Activated CD8-positive, alpha-beta memory T cell treated with anti-CD3 and anti-CD28 coated beads, Interleukin-2, amount 50 U/mL, for 1 hour (primary cell): Measurements from ENCODE around the gene SRRM3.
A peak's percentile ranks its signal among the peaks of the same experiment; 100 is the strongest.
"Not testable (repeated sequence)": the region's sequence is repeated elsewhere in the genome, so short reads cannot be mapped to it uniquely, and the experiment has no call there.

Experiments used
- DNase-seq: peaks from one replicate; pipeline ENCODE4 v3.0.0-alpha.2; 2020; ENCODE audit errors: extremely low read depth

Gene SRRM3

DNA sequence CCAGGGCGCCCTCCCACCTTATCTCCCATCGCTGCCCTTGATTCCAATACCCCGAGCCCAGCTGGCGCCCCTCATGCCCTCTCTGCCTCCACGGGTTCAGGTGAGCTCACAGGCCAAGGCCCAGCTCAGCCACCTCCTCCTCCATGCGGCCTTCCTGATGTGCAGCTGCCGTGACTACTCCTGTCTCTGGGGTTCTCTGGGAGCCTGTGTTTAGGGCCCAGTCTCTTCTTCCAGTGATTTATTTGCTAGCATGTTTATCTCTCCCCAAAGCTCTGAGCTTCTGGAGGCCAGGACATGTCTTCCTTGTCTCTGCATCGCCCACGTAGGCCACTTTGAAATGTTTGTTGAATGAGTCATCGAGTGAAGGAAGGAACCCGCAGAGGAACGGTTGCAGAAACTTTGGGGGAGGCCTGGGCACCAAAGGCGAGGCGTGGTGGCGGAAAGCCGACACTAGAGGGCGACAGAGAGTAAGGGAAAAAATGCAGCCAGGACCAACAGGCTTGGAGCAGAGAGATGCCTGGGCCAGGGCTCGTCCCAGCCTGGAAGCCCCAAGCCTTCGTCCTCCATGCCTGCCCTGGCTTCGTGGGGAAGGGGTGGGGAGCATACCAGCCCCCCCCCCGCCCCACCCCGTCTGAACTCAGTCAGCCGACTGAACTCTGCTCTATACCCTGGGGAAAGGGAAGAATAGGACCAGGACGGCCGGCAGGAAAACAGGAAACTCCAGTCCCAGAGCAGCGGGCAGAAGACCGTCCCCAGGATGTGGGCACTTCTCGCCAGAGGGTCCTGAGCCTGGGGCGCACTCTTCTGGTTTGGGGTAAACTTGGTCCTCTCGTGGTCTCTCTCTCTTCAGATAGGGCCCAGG is 89.9 kb downstream of the SRRM3 start:
- peak; percentile 61 for DNase-seq

DNA sequence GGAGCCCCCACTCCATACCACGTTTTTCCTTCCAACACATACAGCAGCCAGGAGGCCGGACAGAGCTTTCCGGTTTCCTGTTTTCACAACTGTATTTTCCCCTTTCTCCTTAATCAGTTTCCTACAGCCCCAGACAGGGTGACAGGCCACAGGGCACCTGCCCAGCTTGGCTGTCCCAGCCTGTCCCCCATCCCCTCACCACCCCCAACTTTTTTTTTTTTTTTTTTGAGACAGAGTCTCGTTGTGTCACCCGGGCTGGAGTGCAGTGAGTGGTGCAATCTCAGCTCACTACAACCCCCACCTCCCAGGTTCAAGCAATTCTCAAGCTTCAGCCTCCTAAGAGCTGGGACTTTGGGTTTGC is 90.5 kb downstream of the SRRM3 start:
- DNase-seq, result no peak

DNA sequence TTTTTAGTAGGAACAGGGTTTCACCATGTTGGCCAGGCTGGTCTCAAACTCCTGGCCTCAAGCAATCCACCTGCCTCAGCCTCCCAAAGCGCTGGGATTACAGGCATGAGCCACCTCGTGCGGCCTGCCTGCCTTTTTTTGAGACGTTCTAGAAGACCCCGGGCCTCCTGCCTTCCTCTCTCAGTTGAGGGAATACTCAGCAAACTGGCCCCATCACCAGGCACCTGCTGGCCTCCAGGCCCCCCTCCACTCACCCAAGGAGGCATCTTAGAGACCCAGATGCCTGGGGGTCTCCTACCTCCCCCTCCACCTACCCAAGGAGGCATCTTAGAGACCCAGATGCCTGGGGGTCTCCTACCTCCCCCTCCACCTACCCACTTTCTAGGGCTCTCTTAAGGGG is 91.2 kb downstream of the SRRM3 start:
- not testable (repeated sequence) for DNase-seq

DNA sequence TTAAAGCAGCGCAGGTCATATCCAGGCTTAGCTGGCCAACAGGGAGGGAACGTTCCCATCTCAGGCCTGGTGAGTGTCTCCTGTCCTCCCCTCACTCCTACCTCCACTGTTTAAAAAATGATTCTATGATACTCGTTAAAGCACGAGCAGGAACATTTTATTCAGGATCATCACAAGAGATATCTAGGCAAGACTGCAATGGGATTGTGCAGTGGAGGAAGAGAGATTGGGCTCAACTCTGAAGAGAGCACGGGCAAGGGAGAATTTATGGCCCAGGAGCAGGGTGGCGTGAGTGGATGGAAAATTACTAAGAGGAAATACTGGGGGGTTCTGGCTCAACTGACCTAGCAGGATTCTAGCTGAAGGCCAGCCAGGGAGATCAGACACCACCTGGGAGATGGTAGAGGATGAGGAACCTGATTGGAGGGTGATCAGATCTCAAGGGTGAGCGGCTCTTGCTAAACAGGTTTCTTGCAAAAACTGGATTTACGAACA is 91.8 kb downstream of the SRRM3 start:
- no peak for DNase-seq

DNA sequence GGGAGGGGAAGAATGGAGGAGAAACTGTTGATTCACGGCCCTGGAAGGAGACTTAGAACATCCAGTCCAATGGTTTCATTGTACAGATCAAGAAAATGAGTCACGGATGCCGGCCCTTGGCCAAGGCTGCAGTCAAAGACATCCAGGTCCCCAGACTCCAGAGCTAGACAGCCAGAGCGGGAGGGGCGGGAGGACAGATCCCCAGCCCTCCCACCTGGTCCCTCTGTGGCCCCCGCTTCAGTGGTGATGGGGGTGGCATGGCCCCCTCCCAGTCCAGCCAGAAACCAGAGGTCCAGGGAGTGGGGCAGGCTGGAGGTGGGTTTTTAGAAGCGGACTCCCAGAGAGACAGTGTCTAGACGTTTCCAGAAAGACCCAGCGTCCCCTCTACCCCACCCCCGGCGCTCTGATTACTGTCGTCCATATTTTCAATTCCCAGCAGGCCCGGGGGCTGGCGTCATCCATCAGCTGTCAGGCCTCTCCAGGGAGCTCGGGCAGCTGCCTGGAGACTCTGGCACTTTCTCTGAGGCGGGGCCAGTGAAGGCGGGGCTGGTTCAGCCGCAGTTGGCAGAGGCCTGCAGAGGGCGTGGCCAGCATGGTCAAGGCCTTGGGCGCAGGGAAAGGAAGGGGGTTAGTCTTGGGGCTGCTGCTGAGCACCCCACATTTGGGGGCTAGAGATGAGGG is 92.8 kb downstream of the SRRM3 start:
- no peak for DNase-seq

DNA sequence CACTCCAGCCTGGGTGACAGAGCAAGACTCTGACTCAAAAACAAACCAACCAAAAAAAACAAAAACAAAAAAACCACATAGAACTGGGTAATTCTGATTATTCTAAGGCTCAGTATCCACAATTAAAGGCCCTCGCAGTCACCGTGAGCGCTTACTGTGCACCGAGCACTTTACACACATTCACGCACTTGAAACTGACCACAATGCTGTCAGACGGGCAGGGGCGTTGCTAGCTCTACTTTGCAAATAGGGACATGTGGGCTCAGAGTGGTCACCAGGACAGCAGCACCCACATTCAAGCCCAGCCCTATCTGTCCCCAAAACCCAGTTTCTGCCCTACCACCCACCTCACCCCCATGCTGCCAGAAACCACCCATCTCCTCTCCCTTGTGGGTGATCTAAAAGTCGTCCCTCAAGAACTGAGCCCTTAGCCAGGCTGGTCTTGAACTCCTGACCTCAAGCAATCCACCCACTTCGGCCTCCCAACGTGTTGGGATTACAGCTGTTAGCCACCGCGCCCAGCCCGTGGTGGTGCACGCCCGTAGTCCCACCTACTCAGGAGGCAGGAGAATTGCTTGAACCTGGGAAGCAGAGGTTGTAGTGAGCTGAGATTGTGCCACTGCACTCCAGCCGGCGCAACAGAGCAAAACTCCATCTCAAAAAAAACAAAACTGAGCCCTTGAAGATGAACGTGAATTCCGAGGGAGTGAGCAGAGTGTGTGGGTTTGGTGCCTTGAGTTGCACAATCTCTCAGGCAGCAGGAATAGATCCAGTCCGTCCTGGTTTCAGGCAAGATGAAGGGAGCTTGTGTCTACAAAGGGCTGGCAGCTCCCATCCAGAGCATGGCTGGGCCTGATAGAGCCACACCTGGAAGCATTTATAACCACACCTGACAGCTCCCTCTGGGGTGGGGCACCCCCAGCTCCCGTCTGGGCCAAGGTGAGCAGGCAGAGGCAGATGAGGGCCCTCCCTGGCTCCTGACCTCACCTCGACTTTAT is 95.3 kb downstream of the SRRM3 start:
- DNase-seq, result no peak

DNA sequence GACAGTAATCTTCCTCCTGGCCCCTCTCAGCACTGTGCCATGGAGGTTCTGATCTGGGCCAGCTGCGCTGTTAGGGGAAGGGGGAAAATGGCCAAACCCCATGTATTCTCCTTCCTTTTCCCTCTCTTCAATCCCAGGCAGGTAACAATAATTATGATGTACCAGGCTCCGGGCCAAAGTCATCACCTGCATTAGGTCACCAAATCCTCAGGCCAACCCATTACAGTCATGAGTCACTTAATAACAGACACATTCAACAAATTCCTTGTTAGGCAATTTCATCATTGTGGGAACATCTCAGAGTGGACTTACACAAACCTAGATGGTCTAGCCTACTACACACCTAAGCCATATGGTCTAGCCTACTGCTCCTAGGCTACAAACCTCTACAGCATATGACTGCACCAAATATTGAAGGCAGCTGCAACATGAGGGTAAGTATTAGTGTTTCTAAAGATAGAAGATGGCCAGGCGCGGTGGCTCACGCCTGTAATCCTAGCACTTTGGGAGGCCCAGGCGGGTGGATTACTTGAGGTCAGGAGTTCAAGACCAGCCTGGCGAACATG is 98.6 kb downstream of the SRRM3 start:
- DNase-seq, result no peak

DNA sequence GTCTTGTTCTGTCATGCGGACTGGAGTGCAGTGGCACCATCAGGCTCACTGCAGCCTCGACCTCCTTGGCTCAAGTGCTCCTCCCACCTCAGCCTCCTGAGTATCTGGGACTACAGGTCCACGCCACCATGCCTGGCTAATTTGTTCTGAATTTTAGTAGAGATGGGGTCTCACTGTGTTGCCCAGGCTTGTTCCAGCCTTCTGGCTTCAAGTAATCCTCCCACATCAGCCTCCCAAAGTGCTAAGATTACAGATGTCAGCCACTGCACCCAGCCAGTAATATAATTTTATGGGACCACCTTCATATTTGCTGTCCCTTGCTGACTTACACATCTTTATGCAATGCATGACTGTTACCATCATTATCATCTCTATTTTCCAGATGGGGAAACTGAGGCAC is 99.3 kb downstream of the SRRM3 start:
- no peak for DNase-seq

DNA sequence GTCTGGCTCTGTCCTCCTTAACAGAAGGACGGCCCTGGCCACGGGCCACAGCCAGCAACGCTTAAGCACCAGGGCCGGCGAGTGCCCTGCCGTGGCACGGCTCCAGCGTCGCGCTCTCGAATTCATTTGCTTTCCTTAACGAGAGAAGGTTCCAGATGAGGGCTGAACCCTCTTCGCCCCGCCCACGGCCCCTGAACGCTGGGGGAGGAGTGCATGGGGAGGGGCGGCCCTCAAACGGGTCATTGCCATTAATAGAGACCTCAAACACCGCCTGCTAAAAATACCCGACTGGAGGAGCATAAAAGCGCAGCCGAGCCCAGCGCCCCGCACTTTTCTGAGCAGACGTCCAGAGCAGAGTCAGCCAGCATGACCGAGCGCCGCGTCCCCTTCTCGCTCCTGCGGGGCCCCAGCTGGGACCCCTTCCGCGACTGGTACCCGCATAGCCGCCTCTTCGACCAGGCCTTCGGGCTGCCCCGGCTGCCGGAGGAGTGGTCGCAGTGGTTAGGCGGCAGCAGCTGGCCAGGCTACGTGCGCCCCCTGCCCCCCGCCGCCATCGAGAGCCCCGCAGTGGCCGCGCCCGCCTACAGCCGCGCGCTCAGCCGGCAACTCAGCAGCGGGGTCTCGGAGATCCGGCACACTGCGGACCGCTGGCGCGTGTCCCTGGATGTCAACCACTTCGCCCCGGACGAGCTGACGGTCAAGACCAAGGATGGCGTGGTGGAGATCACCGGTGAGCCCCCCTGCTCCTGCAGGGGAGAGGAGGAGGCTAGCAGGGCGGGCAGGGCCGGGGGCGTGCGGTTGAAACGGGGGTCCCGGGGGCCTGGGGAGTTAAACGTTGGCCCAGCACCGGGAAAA is 100.9 kb downstream of the SRRM3 start, which contains the start of gene HSPB1:
Gene HSPB1, plus strand, starts transcription at position 327 of the 855 bp plus-strand sequence. Its CDS starts 40 bp downstream, at position 367.
- DNase-seq, result no peak

DNA sequence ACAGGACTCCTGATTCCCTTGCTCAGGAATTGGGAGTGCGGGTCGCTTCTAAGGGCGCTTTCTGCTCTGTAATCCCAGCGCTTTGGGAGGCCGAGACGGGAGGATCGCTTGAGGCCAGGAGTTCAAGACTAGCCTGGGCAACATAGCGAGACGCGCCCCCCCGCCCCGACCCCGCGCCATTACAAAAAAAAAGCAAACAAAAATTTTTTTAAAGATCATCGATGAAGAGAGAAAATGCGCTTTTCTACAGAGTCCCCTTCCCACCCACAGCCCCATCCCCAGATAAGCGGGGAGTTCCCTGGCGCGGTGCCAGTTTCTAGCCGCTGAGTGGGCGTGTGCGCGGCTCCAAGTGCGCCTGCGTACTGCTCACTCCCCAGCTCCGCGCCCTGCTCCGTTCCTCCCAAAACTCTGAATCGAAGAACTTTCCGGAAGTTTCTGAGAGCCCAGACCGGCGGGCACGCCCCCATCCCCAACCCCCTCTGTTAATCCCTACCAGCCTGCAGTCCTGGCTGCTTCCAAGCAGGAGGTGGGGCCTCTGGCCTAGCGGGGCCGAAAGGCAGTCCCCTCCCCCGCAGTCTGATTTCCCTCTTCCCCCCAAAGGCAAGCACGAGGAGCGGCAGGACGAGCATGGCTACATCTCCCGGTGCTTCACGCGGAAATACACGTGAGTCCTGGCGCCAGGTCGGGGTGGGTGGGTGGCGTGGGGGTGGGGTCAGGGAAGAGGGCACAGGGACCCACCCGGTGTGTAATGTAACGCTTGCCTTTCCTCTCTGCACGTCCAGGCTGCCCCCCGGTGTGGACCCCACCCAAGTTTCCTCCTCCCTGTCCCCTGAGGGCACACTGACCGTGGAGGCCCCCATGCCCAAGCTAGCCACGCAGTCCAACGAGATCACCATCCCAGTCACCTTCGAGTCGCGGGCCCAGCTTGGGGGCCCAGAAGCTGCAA is 101.8 kb downstream of the SRRM3 start:
- peak; percentile 54 for DNase-seq

DNA sequence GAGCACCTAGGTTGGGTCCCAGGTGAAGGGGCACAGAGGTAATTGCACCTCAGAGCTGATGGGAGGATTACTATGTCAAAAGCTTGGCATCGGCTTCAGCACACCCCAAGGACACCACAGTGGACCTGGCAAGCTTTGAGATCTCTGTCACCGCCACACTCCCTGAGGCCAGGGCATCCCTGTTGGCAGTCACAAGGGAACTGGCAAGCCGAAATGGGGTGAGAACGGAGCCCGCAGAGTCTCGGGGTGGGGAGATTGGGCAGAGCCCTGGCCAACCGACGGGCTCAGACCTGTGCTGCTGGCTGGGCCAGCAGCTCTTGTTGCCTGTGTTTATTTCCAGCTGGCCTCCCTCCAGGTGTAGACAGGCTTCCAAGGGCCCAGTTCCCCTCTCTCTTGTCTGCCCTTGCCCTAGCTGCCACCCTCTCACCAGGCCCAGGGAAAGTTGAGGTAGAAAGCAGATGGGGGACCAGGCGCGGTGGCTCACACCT is 103.2 kb downstream of the SRRM3 start:
- no peak for DNase-seq

DNA sequence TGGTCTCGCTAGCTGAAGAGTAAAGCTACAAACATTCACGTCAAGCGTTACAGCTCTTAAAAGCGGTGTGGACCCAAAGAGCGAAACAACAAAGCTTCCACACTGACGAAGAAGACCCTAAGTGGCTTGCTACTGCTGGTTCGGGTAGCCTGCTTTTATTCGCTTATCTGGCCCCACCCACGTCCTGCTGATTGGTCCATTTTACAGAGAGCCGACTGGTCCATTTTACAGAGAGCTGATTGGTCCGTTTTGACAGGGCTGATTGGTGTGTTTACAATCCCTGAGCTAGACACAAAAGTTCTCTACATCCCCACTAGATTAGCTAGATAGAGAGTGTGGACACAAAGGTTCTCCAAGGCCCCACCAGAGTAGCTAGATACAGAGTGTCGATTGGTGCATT is 107.2 kb downstream of the SRRM3 start:
- DNase-seq, result not testable (repeated sequence)

DNA sequence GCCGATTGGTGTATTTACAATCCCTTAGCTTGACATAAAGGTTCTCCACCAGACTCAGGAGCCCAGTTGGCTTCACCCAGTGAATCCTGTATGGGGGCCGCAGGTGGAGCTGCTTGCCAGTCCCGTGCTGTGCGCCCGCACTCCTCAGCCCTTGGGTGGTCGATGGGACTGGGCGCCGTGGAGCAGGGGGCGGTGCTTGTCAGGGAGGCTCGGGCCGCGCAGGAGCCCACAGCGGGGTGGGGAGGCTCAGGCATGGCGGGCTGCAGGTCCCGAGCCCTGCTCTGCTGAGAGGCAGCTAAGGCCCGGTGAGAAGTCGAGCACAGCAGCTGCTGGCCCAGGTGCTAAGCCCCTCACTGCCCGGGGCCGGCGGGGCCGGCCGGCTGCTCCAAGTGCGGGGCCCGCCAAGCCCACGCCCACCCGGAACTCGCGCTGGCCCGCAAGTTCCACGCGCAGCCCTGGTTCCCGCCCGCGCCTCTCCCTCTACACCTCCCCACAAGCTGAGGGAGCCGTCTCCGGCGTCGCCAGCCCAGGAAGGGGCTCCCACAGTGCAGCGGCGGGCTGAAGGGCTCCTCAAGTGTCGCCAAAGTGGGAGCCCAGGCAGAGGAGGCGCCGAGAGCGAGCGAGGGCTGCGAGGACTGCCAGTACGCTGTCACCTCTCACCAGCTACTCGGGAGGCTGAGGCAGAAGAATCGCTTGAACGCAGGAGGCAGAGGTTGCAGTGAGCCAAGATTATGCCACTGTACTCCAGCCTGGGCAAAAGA is 107.8 kb downstream of the SRRM3 start:
- not testable (repeated sequence) for DNase-seq

DNA sequence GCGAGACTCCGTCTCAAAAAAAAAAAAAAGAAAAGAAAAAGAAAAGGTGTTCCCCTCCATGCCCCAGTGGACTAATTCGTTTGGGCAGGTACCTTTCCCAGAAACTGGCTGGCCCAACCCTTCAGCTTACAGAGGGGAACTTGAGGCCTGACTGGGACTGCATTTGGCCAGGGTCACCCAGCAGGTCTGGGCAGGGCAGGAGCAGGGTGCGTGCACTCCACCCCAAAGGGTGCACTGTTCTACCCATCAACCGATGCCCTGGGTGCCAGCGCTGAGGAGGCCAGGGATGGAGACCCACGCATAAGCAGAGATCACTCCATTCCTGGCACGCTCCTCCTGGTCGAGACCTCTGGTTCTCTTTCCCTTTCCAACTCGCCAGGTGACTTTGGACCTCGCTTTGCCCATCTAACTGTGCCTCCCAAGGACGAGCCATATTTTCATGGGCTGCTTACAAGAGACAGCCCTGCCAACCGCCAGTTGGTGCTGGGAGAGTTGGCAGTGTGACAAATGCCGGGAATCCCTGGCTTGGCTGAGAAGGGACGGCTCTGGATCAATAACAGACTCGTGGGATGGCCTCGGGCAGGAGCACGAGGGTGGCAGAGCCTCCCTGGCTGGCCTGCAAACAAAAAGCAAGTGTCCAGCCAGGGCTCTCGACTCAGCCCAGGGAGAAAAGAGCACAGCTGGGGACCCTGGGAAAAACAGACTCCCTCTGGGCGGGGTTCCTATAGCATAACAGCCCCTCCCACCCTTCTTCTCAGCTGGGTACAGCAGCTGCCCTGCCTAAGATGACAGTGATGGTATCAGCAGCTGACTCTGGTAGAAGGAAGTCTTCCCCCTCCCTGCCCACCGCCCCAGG is 108.6 kb downstream of the SRRM3 start:
- DNase-seq, result no peak

DNA sequence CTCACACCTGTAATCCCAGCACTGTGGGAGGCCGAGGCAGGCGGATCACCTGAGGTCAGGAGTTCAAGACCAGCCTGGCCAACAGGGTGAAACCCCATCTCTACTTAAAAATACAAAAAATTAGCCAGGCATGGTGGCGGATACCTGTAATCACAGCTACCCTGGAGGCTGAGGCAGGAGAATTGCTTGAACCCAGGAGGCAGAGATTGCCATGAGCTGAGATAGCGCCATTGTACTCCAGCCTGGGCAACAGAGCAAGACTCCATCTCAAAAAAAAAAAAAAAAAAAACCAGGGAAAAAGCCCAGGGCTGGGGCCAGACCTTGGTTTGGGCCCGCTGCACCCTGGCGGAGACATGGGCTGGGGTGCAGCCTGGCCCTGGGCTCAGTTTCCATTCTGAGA is 110.1 kb downstream of the SRRM3 start:
- DNase-seq, result not testable (repeated sequence)

DNA sequence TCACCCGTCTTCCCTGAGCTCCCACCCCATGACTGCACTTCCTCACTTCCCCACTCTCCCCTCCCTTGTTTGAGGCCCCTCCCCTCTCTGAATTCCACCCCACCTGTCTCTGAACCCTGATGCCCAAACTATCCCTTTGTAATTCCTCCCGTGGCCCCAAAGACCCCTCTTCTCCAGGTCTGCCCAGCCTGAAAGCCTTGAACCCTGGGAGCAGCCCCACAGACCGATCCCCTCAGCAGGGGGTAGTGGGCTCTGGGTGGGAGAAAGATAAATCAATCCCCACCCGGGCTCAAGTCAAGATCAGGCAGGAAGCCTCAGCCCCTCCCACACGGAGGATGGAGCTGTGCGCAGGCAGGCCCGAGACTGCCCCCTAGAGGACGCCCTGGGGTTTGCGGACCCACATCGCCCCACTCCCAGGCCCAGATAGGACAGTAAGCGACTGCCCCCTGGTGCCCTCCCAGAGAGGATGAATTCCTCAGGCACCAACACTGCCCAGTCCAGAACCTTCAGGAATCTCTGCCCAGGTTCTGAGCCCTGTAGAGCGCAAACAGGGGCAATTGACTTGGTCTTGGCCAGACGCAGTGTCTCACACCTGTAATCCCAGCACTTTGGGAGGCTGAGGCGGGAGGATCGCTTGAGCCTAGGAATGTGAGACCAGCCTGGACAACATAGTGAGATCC is 112.5 kb downstream of the SRRM3 start:
- peak; percentile 80 for DNase-seq

DNA sequence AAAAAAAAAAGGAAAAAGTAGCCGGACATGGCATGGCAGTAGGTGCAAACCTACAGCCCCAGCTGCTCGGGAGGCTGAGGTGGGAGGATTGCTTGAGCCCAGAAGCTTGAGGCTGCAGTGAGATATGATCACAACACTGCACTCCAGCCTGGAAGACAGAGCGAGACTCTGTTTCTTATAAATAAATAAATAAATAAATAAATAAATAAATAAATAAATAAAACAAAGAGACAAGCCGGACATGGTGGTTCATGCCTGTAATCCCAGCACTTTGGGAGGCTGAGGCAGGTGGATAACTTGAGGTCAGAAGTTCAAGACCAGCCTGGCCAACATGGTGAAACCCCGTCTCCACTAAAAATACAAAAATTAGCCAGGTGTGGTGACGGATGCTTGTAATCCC is 113.0 kb downstream of the SRRM3 start:
- not testable (repeated sequence) for DNase-seq
